LNCaP clone FGC (cell line): ENCODE results near the gene MMP14.
"Not testable (repeated sequence)": the region's sequence is repeated elsewhere in the genome, so short reads cannot be mapped to it uniquely, and the experiment has no call there.

Experiments used
- DNase-seq: peaks from one replicate; pipeline ENCODE4 v3.0.0-alpha.2; 2011; ENCODE audit warnings: low read depth
- H3K4me3 ChIP-seq: 2 replicates; pipeline ENCODE4 v1.5.1; 2011; ENCODE audit warnings: mild to moderate bottlenecking, low read depth, low read length, control low read depth
- CTCF ChIP-seq: IDR thresholded peaks from 2 replicates; pipeline ENCODE4 v1.5.1; 2012; ENCODE audit warnings: mild to moderate bottlenecking; ENCODE audit not compliant: control insufficient read depth, insufficient read depth; ENCODE audit errors: extremely low read depth

Gene MMP14

GRCh38 chr14:22822571-22823098, 13.8 kb upstream of the MMP14 start:
- H3K4me3 ChIP-seq, result no peak overlapping the region
- TF ChIP-seq CTCF, result peak; percentile 62
- no peak for DNase-seq

GRCh38 chr14:22824711-22825359, 11.6 kb upstream of the MMP14 start:
- TF ChIP-seq CTCF, result no peak
- no peak for DNase-seq
- H3K4me3 ChIP-seq, result no peak overlapping the region

GRCh38 chr14:22829076-22829660, 7.2 kb upstream of the MMP14 start:
- not testable (repeated sequence) for DNase-seq
- H3K4me3 ChIP-seq, result peak overlapping the region; percentile 96

- H3K4me3 ChIP-seq, result peak within 1 kb of the TSS; percentile 96
- DNase-seq, result peak; percentile 58
- TF ChIP-seq CTCF, result no peak
Measured at GRCh38 chr14:22829661-22830442, 6.5 kb upstream of the MMP14 start, which contains the start of gene MRPL52. TSS of gene MRPL52 (plus strand) at chr14:22829887. CDS start at chr14:22829913, 26 bp downstream.

- no peak for DNase-seq
- peak overlapping the region; percentile 96 for H3K4me3 ChIP-seq
- TF ChIP-seq CTCF, result no peak
Measured at GRCh38 chr14:22830443-22831010, 5.9 kb upstream of the MMP14 start.

GRCh38 chr14:22835505-22835904, 880 bp upstream of the MMP14 start:
- H3K4me3 ChIP-seq, result no peak overlapping the region
- DNase-seq, result no peak
- TF ChIP-seq CTCF, result no peak
